Panc1 (cell line): ENCODE data around the gene ARL6IP4. TPM values are rescaled to one million over a fixed set of nuclear protein-coding genes. Genes with fewer than 3 reads are reported as not detected.
A peak's percentile ranks its signal among the peaks of the same experiment; 100 is the strongest.

Experiments
- ATAC-seq: fragments of 200-7000 bp; cut with Tn5 transposase; 2 replicates; pipeline ENCODE4 v1.9.1; 2020; ENCODE audit warnings: mild to moderate bottlenecking, moderate library complexity
- BruUV-seq: library from RNA; stranded (reverse); fragments of 400-500 nt; replicated peaks from 2 replicates; lab custom pipeline; 2021; lab: Mats Ljungman, UMichigan
- CTCF ChIA-PET: fragments of 300-600 bp; sonication (Branson Sonifier 250); formaldehyde crosslinking; loops from one replicate; lab custom pipeline; 2022; ENCODE audit warnings: antibody characterized with exemption; lab: Charles Lee
- POLR2A ChIA-PET: fragments of 300-600 bp; sonication (Branson Sonifier 250); formaldehyde crosslinking; loops from one replicate; lab custom pipeline; 2022; ENCODE audit warnings: antibody characterized with exemption; lab: Charles Lee
- DNase-seq: peaks from one replicate; pipeline ENCODE4 v3.0.0-alpha.2; 2010; ENCODE audit warnings: low read depth, low spot score
- H3K27ac ChIP-seq: 2 replicates; pipeline ENCODE4 v1.5.1; 2011; ENCODE audit warnings: mild to moderate bottlenecking, low read length, inconsistent platforms
- H3K27me3 ChIP-seq: fragments of 200-500 bp; sonication (Bioruptor generic); 2 replicates; pipeline ENCODE4 v1.6.0; 2014; ENCODE audit warnings: low read length, inconsistent platforms; ENCODE audit not compliant: control insufficient read depth, insufficient read depth
- H3K36me3 ChIP-seq: fragments of 200-500 bp; sonication (Bioruptor generic); 2 replicates; pipeline ENCODE4 v1.5.1; 2014; ENCODE audit warnings: inconsistent platforms, mild to moderate bottlenecking, low read length, moderate library complexity; ENCODE audit not compliant: control insufficient read depth, insufficient read depth
- H3K4me1 ChIP-seq: 2 replicates; pipeline ENCODE4 v1.5.1; 2011; ENCODE audit warnings: inconsistent platforms, mild to moderate bottlenecking, low read length, moderate library complexity; ENCODE audit not compliant: control insufficient read depth, insufficient read depth
- H3K4me3 ChIP-seq, 2 experiments: 2 replicates each; pipeline ENCODE4 v1.5.1; 2011 to 2012; ENCODE audit warnings: low read depth in 2 of 2, low read length in 2 of 2, mild to moderate bottlenecking in 2 of 2, inconsistent platforms in 1 of 2, moderate library complexity in 1 of 2
- H3K9me3 ChIP-seq: fragments of 200-500 bp; sonication (Bioruptor generic); 2 replicates; pipeline ENCODE4 v1.5.1; 2014; ENCODE audit warnings: low read depth, mild to moderate bottlenecking, inconsistent platforms, low read length, moderate library complexity; ENCODE audit not compliant: control insufficient read depth, insufficient read depth
- CTCF ChIP-seq: fragments of 450-650 bp; IDR thresholded peaks from 2 replicates; pipeline ENCODE4 v1.5.1; 2017; ENCODE audit warnings: mild to moderate bottlenecking
- POLR2AphosphoS5 ChIP-seq: IDR thresholded peaks from 2 replicates; pipeline ENCODE4 v1.6.1; 2012; ENCODE audit warnings: mild to moderate bottlenecking, low read depth, low read length, moderate library complexity
- REST ChIP-seq, 2 experiments: IDR thresholded peaks; 2 replicates each; pipeline ENCODE4 v1.6.1; 2011 to 2012; ENCODE audit warnings: low read depth in 2 of 2, control low read depth in 1 of 2, low read length in 1 of 2, mild to moderate bottlenecking in 1 of 2, moderate library complexity in 1 of 2; ENCODE audit not compliant: insufficient read depth in 1 of 2
- SIN3A ChIP-seq: IDR thresholded peaks from 2 replicates; pipeline ENCODE4 v1.6.1; 2012; ENCODE audit warnings: low read depth, mild to moderate bottlenecking, low read length, moderate library complexity, borderline replicate concordance; ENCODE audit not compliant: insufficient read depth
- TCF7L2 ChIP-seq: IDR thresholded peaks from 2 replicates; pipeline ENCODE4 v1.6.1; 2011; ENCODE audit warnings: mild to moderate bottlenecking, low read depth, low read length, inconsistent platforms
- in situ Hi-C: cut with HindIII; loops from 2 replicates; pipeline ENCODE4 v1.10.0; 2016; ENCODE audit warnings: low sequenced_read_pairs, low pct_unique_long_range_greater_than_20kb
- intact Hi-C: fragments of 100-400 bp; cut with micrococcal nuclease; formaldehyde crosslinking; loops from one replicate; pipeline ENCODE4 v1.10.0; 2022; ENCODE audit not compliant: unreplicated experiment
- total RNA-seq: library from RNA; stranded (reverse); gene quantifications from one replicate; pipeline ENCODE4 v1.2.1, GENCODE V29; 2021; ENCODE audit not compliant: unreplicated experiment

ARL6IP4 gene
- total RNA-seq, 1 experiment from 2014 or later = 184 TPM

GRCh38 chr12:122961531-122962329 is 18.8 kb upstream of the ARL6IP4 start:
- in situ Hi-C loops (no loop called here), intact Hi-C loops (no loop called here)
- no peak for ATAC-seq
- Histone ChIP-seq H3K4me3 (no peak overlapping the region), H3K27ac (peak overlapping the region; percentile 55; the same call in 1 of the 2 replicates), H3K9me3 (no peaks in the 10 kb centered on the region), H3K4me1 (peaks cover 36% of the 10 kb centered on the region), H3K27me3 (no peaks in the 10 kb centered on the region), H3K36me3 (no peaks in the 10 kb centered on the region; the same call in none of the 2 replicates)
- TF ChIP-seq TCF7L2 (0 out of 2 replicates have a peak, but pooled peaks have one; percentile 38), SIN3A (no peak)
- ChIA-PET CTCF (no interaction called here), POLR2A (no interaction called here)
- BruUV-seq = no TSS peak
- no peak for DNase-seq

- TF ChIP-seq POLR2AphosphoS5 = no peak
- no peak for TF ChIP-seq CTCF
- no peak for TF ChIP-seq REST (IDR thresholded peaks at IDR 0.05; ENCODE audit: insufficient read depth in 1 of 2, low read depth in 2 of 2, low read length in 1 of 2)
- TF ChIP-seq SIN3A = no peak
- TF ChIP-seq TCF7L2 = no peak
- ATAC-seq (no peak), DNase-seq (no peak)
- BruUV-seq = no TSS peak
- Histone ChIP-seq H3K4me1 (peaks cover 39% of the 10 kb centered on the region), H3K36me3 (no peaks in the 10 kb centered on the region; the same call in 1 of the 2 replicates), H3K27me3 (no peaks in the 10 kb centered on the region), H3K9me3 (no peaks in the 10 kb centered on the region), H3K27ac (peak overlapping the region; percentile 73; the same call in 1 of the 2 replicates), H3K4me3 (no peak overlapping the region)
- POLR2A ChIA-PET = interaction anchor here (0.6 kb wide), 1 partner anchor 158 kb away, joined by 4 read pairs; no protein-coding TSS in a partner anchor
- CTCF ChIA-PET = no interaction called here
- in situ Hi-C loops (no loop called here), intact Hi-C loops (no loop called here)
Observed at GRCh38 chr12:122963941-122964265, 16.6 kb upstream of the ARL6IP4 start.
